Tibial nerve (tissue), 4 donors: ENCODE measurements around the gene PRKAR1B. TPM values are rescaled to one million over a fixed set of nuclear protein-coding genes. Genes with fewer than 3 reads are reported as not detected.
"Not testable (repeated sequence)": the region's sequence is repeated elsewhere in the genome, so short reads cannot be mapped to it uniquely, and the experiment has no call there.

ENCODE experiments used
- DNase-seq, 2 donors: peaks; one replicate each; pipeline ENCODE4 v3.0.0-alpha.2; 2019; ENCODE audit warnings: low spot score in 2 of 2
- H3K27ac ChIP-seq, 4 donors: fragments of 200-600 bp; sonication (generic) in 3 of 4; one replicate each; pipeline ENCODE4 v1.5.1; 2017 to 2019; ENCODE audit warnings: mild to moderate bottlenecking in 1 of 4
- H3K27me3 ChIP-seq, 2 donors: fragments of 200-600 bp; sonication (generic) in 1 of 2; one replicate each; pipeline versions ENCODE4 v1.5.1 to v1.6.0; 2017 to 2019
- H3K36me3 ChIP-seq, 3 donors: fragments of 200-600 bp; sonication (generic); one replicate each; pipeline ENCODE4 v1.5.1; 2018 to 2019
- H3K4me1 ChIP-seq, 4 donors: fragments of 200-600 bp; sonication (generic) in 3 of 4; one replicate each; pipeline ENCODE4 v1.5.1; 2017 to 2019
- H3K4me3 ChIP-seq, 4 donors: fragments of 200-600 bp; sonication (generic) in 3 of 4; one replicate each; pipeline ENCODE4 v1.5.1; 2017 to 2019; ENCODE audit warnings: mild to moderate bottlenecking in 1 of 4, moderate library complexity in 1 of 4
- H3K9me3 ChIP-seq, 4 donors: fragments of 200-600 bp; sonication (generic) in 3 of 4; one replicate each; pipeline ENCODE4 v1.5.1; 2017 to 2019
- EP300 ChIP-seq, 2 donors: sonication (generic); formaldehyde crosslinking; IDR thresholded peaks; one replicate each; pipeline ENCODE4 v1.6.1; 2017; ENCODE audit warnings: antibody characterized with exemption in 2 of 2, mild to moderate bottlenecking in 1 of 2
- POLR2A ChIP-seq, 2 donors: fragments of 450-650 bp; IDR thresholded peaks; one replicate each; pipeline ENCODE4 v1.6.1; 2017; ENCODE audit warnings: antibody characterized with exemption in 2 of 2, mild to moderate bottlenecking in 2 of 2, moderate library complexity in 2 of 2
- WGBS, 2 donors: methylation state at CpG; one replicate each; pipeline ENCODE4 v1.1.5; 2018; 5-methylcytosine and 5-hydroxymethylcytosine counted together
- total RNA-seq, 4 donors: library from RNA; depleted of rRNA; stranded (reverse); fragments of >200 nt; gene quantifications; one replicate each; pipeline ENCODE4 v1.1.0, GENCODE V29; 2016
- TF ChIP-seq, protein P1 (sequence below), 5 experiments: fragments of 200-600 bp in 3 of 5; fragments of 450-650 bp in 2 of 5; sonication (generic) in 3 of 5; IDR thresholded peaks; one replicate each; pipeline ENCODE4 v1.5.1; 2016 to 2019; ENCODE audit warnings: antibody characterized with exemption in 5 of 5, mild to moderate bottlenecking in 3 of 5, moderate library complexity in 2 of 5

Gene PRKAR1B
- total RNA-seq, 4 donors from 2014 or later = 2.7 to 12.3 (median 4.8) TPM

DNA sequence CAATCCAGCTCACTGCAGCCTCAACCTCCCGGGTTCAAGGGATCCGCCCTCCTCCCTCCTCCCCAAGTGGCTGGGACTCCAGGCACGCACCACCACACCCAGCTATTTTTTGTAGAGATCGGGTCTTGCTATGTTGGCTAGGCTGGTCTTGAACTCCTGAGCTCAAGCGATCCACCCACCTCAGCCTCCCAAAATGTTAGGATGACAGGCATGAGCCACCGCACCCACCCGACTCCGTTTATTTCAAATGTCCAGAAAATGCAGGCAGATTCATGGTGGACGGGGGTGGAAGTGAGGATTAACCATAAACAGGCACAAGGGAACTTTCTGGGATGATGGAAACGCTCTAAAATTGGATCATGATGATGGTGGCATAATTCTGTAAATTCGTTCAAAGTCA, 85.1 kb downstream of the PRKAR1B start:
- 95 to 96% methylated on average over 11 of the region's 11 CpGs for WGBS, 2 donors
- no peak for DNase-seq
- Histone ChIP-seq H3K4me3 (no peak overlapping the region), H3K27me3 (no peaks in the 10 kb centered on the region), H3K27ac (no peak overlapping the region), H3K36me3 (no peaks in the 10 kb centered on the region), H3K9me3 (peaks cover 0 to 9% (median 0%) of the 10 kb centered on the region in 4 donors), H3K4me1 (no peaks in the 10 kb centered on the region)
- no peak for TF ChIP-seq POLR2A (IDR thresholded peaks at IDR 0.05)
- no peak for TF ChIP-seq EP300 (IDR thresholded peaks at IDR 0.05)
- TF ChIP-seq, protein P1, sequence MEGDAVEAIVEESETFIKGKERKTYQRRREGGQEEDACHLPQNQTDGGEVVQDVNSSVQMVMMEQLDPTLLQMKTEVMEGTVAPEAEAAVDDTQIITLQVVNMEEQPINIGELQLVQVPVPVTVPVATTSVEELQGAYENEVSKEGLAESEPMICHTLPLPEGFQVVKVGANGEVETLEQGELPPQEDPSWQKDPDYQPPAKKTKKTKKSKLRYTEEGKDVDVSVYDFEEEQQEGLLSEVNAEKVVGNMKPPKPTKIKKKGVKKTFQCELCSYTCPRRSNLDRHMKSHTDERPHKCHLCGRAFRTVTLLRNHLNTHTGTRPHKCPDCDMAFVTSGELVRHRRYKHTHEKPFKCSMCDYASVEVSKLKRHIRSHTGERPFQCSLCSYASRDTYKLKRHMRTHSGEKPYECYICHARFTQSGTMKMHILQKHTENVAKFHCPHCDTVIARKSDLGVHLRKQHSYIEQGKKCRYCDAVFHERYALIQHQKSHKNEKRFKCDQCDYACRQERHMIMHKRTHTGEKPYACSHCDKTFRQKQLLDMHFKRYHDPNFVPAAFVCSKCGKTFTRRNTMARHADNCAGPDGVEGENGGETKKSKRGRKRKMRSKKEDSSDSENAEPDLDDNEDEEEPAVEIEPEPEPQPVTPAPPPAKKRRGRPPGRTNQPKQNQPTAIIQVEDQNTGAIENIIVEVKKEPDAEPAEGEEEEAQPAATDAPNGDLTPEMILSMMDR (IDR thresholded peaks at IDR 0.05) = no peak

DNA sequence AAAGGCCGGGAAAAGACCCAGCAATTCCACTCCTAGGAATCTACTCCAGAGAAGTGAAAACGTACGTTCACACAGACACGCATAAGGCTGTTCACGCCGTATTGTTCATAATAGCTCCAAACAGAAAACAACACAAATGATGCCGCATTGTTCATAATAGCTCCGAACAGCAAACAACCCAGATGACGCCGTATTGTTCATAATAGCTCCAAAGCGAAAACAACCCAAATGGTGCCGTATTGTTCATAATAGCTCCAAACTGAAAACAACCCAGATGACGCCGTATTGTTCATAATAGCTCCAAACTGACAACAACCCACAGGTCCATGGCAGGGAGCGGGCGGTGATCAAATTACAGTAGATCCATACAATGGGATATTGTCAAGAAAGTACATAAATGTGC, 85.8 kb downstream of the PRKAR1B start:
- no peak for DNase-seq
- no peaks in the 10 kb centered on the region for H3K36me3 ChIP-seq
- no peaks in the 10 kb centered on the region for H3K4me1 ChIP-seq
- H3K27ac ChIP-seq = no peak overlapping the region
- H3K4me3 ChIP-seq = no peak overlapping the region
- H3K27me3 ChIP-seq = no peaks in the 10 kb centered on the region
- TF ChIP-seq, protein P1 (IDR thresholded peaks at IDR 0.05) = no peak
- TF ChIP-seq EP300 (IDR thresholded peaks at IDR 0.05) (no peak), POLR2A (IDR thresholded peaks at IDR 0.05) (no peak)
- WGBS, 2 donors = 75% methylated on average over 16 of the region's 16 CpGs
- peaks cover 0 to 9% (median 0%) of the 10 kb centered on the region in 4 donors for H3K9me3 ChIP-seq

DNA sequence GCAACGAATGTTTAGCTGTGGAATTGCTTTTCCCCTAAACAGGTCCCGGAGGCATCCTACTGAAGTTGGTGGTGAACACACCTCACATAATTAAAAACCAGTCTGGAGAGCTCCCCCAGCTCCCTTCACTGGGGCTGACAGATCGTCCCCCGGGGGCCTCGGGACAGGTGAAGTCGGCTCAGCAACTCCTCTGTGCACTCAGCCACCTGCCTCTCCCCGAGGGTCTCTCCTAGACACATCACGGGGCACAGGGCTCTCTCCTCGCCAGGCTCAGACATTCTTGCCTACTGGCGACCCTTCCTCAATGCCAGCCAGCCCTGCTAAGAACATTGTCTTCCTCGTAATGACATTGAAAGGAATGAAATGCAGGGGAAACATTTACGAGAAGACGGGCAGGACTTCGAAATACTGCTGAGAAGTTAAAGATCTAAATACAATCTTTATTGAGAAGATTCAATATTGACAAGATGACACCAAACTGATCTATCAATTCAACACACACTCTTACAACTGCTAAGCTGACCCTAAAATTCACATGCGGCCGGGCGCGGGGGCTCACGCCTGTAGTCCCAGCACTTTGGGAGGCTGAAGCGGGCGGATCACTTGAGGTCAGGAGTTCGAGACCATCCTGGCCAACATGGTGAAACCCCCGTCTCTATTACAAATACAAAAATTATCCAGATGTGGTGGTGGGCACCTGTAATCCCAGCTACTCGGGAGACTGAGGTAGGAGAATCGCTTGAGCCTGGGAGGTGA, 88.6 kb downstream of the PRKAR1B start:
- TF ChIP-seq EP300 (IDR thresholded peaks at IDR 0.05) (no peak), POLR2A (IDR thresholded peaks at IDR 0.05) (no peak)
- TF ChIP-seq, protein P1 (IDR thresholded peaks at IDR 0.05) = no peak
- WGBS, 2 donors = 92% methylated on average over 22 to 25 of the region's 25 CpGs
- DNase-seq = no peak
- H3K4me1 ChIP-seq = no peaks in the 10 kb centered on the region
- H3K4me3 ChIP-seq = no peak overlapping the region
- H3K36me3 ChIP-seq = no peaks in the 10 kb centered on the region
- H3K27me3 ChIP-seq = no peaks in the 10 kb centered on the region
- H3K9me3 ChIP-seq = peaks cover 0 to 3% (median 0%) of the 10 kb centered on the region in 4 donors
- H3K27ac ChIP-seq = no peak overlapping the region

DNA sequence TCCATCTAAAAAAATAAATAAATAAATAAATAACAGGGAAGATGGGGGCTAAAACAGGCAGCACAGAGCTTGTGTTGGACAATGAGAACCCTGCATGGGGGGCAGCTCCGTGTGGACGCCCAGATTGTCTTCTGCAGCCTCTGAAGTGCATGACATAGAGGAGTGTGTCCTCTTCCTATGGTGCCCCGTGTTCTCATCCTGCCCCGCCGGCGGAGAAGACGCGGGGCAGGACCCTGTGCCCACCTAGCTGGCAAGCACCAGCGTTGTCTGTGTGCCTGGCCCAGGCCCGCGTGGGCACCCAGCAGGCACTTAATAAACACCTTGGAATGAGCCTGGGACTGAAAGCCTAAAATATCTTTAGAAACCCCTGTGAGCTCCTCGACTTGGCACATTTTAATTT, 89.3 kb downstream of the PRKAR1B start:
- DNase-seq = no peak

DNA sequence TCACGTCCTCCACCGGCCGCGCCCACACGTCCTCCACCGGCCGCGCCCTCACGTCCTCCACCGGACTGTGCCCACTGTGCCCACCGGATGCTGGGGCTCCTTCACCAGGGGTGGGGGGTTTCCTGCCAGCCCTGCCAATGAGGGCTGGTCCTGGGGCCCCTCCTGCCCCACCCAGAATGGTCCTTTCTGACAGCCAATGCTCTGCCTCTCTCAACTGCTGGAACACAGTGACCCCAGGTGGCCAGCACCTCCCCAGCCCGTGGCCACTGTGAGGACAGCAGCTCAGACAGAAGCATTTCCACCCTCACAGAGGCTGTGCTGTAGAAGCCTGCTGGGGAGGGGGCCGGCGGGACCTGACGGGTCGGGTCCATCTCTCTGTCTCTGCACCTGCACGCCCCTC, 90.7 kb downstream of the PRKAR1B start:
- no peaks in the 10 kb centered on the region for H3K27me3 ChIP-seq
- H3K27ac ChIP-seq = no peak overlapping the region
- 77 to 79% methylated on average over 7 to 16 of the region's 17 CpGs for WGBS, 2 donors
- TF ChIP-seq POLR2A (IDR thresholded peaks at IDR 0.05) (no peak), EP300 (IDR thresholded peaks at IDR 0.05) (no peak)
- TF ChIP-seq, protein P1 (IDR thresholded peaks at IDR 0.05) = peak; percentile 7 to 72 (median 42)
- H3K4me3 ChIP-seq = no peak overlapping the region
- H3K9me3 ChIP-seq = no peaks in the 10 kb centered on the region
- no peaks in the 10 kb centered on the region for H3K36me3 ChIP-seq
- no peak for DNase-seq
- no peaks in the 10 kb centered on the region for H3K4me1 ChIP-seq

More for the DNA sequence above, 89.3 kb downstream of the PRKAR1B start:
- WGBS, 2 donors = 89 to 90% methylated on average over 12 of the region's 12 CpGs
- no peak overlapping the region for H3K27ac ChIP-seq
- TF ChIP-seq EP300 (IDR thresholded peaks at IDR 0.05) = no peak
- TF ChIP-seq POLR2A (IDR thresholded peaks at IDR 0.05) = no peak
- TF ChIP-seq, protein P1 (IDR thresholded peaks at IDR 0.05) = no peak
- H3K27me3 ChIP-seq = no peaks in the 10 kb centered on the region
- no peaks in the 10 kb centered on the region for H3K4me1 ChIP-seq
- H3K9me3 ChIP-seq = no peaks in the 10 kb centered on the region
- H3K4me3 ChIP-seq = no peak overlapping the region
- H3K36me3 ChIP-seq = no peaks in the 10 kb centered on the region

DNA sequence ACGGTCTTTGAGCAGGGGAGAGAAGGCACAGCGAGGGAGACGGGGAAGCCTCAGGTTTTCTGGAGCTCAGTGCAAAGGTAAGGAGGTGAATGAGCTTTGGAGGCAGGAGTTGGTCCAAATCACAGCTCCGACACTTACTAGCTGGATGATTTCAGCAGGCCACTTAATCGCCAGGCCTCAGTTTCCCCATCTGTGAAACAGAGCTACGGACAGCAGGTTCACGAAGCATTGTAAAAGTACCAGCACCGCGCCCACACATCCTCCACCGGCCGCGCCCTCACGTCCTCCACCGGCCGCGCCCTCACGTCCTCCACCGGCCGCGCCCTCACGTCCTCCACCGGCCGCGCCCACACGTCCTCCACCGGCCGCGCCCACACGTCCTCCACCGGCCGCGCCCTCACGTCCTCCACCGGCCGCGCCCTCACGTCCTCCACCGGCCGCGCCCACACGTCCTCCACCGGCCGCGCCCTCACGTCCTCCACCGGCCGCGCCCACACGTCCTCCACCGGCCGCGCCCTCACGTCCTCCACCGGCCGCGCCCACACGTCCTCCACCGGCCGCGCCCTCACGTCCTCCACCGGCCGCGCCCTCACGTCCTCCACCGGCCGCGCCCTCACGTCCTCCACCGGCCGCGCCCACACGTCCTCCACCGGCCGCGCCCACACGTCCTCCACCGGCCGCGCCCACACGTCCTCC, 91.2 kb downstream of the PRKAR1B start:
- H3K27ac ChIP-seq, H3K27me3 ChIP-seq, H3K4me1 ChIP-seq, DNase-seq, H3K36me3 ChIP-seq, H3K9me3 ChIP-seq, H3K4me3 ChIP-seq: not testable (repeated sequence)
- 89 to 91% methylated on average over 23 to 54 of the region's 81 CpGs for WGBS, 2 donors
